Measurements from ENCODE around the gene RHBDF1.
"Not testable (repeated sequence)": the region's sequence is repeated elsewhere in the genome, so short reads cannot be mapped to it uniquely, and the experiment has no call there.

The RHBDF1 gene

GRCh38 chr16:35011-35677, 37.3 kb downstream of the RHBDF1 start:
- no peak overlapping the region for H3K27ac ChIP-seq
- no peaks in the 10 kb centered on the region for H3K36me3 ChIP-seq
- intact Hi-C loops (cut with DNase I; ENCODE audit: low total_unique reads), result no loop called here
- no peak overlapping the region for H3K4me3 ChIP-seq
- DNase-seq, result no peak
- no peaks in the 10 kb centered on the region for H3K27me3 ChIP-seq
- no peaks in the 10 kb centered on the region for H3K4me1 ChIP-seq
- no peaks in the 10 kb centered on the region for H3K9me3 ChIP-seq
- TF ChIP-seq CTCF (IDR thresholded peaks at IDR 0.05), result no peak

GRCh38 chr16:34648-34987, 37.8 kb downstream of the RHBDF1 start:
- no peak overlapping the region for H3K4me3 ChIP-seq
- H3K36me3 ChIP-seq, result no peaks in the 10 kb centered on the region
- H3K27me3 ChIP-seq, result no peaks in the 10 kb centered on the region
- DNase-seq, result no peak
- no peaks in the 10 kb centered on the region for H3K4me1 ChIP-seq
- no peak overlapping the region for H3K27ac ChIP-seq
- no peaks in the 10 kb centered on the region for H3K9me3 ChIP-seq
- TF ChIP-seq CTCF (IDR thresholded peaks at IDR 0.05), result no peak
- intact Hi-C loops (cut with DNase I; ENCODE audit: low total_unique reads), result no loop called here

- H3K27ac ChIP-seq, result no peak overlapping the region
- no peak overlapping the region for H3K4me3 ChIP-seq
- H3K36me3 ChIP-seq, result no peaks in the 10 kb centered on the region
- no peaks in the 10 kb centered on the region for H3K9me3 ChIP-seq
- no peaks in the 10 kb centered on the region for H3K4me1 ChIP-seq
- intact Hi-C loops (cut with DNase I; ENCODE audit: low total_unique reads), result no loop called here
- DNase-seq, result no peak
- no peaks in the 10 kb centered on the region for H3K27me3 ChIP-seq
- no peak for TF ChIP-seq CTCF (IDR thresholded peaks at IDR 0.05)
Observed at GRCh38 chr16:33877-34647, 38.4 kb downstream of the RHBDF1 start.

- H3K36me3 ChIP-seq; H3K9me3 ChIP-seq; H3K27me3 ChIP-seq; H3K4me3 ChIP-seq; H3K4me1 ChIP-seq; DNase-seq; intact Hi-C loops (cut with DNase I; ENCODE audit: low total_unique reads); H3K27ac ChIP-seq: not testable (repeated sequence)
Observed at GRCh38 chr16:33154-33876, 39.1 kb downstream of the RHBDF1 start.

GRCh38 chr16:30627-31026, 41.8 kb downstream of the RHBDF1 start:
- H3K4me1 ChIP-seq, result not testable (repeated sequence)

GRCh38 chr16:25926-26348, 46.5 kb downstream of the RHBDF1 start:
- H3K27ac ChIP-seq; DNase-seq; H3K36me3 ChIP-seq; H3K4me1 ChIP-seq; intact Hi-C loops (cut with DNase I; ENCODE audit: low total_unique reads); H3K4me3 ChIP-seq; H3K9me3 ChIP-seq; H3K27me3 ChIP-seq: not testable (repeated sequence)

More at GRCh38 chr16:30627-31026, 41.8 kb downstream of the RHBDF1 start:
- H3K9me3 ChIP-seq; intact Hi-C loops (cut with DNase I; ENCODE audit: low total_unique reads); H3K27ac ChIP-seq; DNase-seq; H3K27me3 ChIP-seq; H3K36me3 ChIP-seq; H3K4me3 ChIP-seq: not testable (repeated sequence)

GRCh38 chr16:24151-24550, 48.3 kb downstream of the RHBDF1 start:
- H3K27ac ChIP-seq; H3K36me3 ChIP-seq; H3K4me3 ChIP-seq; H3K9me3 ChIP-seq; H3K4me1 ChIP-seq; DNase-seq; intact Hi-C loops (cut with DNase I; ENCODE audit: low total_unique reads); H3K27me3 ChIP-seq: not testable (repeated sequence)

GRCh38 chr16:20886-21285, 51.5 kb downstream of the RHBDF1 start:
- DNase-seq; H3K9me3 ChIP-seq; H3K4me3 ChIP-seq; H3K27ac ChIP-seq; H3K36me3 ChIP-seq; H3K4me1 ChIP-seq; H3K27me3 ChIP-seq; intact Hi-C loops (cut with DNase I; ENCODE audit: low total_unique reads): not testable (repeated sequence)

- H3K9me3 ChIP-seq; H3K36me3 ChIP-seq; H3K27me3 ChIP-seq; H3K4me1 ChIP-seq; DNase-seq; intact Hi-C loops (cut with DNase I; ENCODE audit: low total_unique reads); H3K27ac ChIP-seq; H3K4me3 ChIP-seq: not testable (repeated sequence)
Observed at GRCh38 chr16:17062-17765, 55.2 kb downstream of the RHBDF1 start.

All from tibial artery (tissue), 4 donors.